Fibroblast of villous mesenchyme (primary cell): Measurements from ENCODE around the gene TAF8. TPM values are rescaled to one million over a fixed set of nuclear protein-coding genes. Genes with fewer than 3 reads are reported as not detected.

ENCODE experiments used
- DNase-seq: peaks from one replicate; pipeline ENCODE4 v3.0.0-alpha.2; 2010; ENCODE audit warnings: low read depth
- H3K4me3 ChIP-seq: 2 replicates; pipeline ENCODE4 v1.5.1; 2011; ENCODE audit warnings: low read depth, mild to moderate bottlenecking, low read length
- CTCF ChIP-seq: IDR thresholded peaks from 2 replicates; pipeline ENCODE4 v1.5.1; 2012; ENCODE audit warnings: low read depth, mild to moderate bottlenecking, low read length; ENCODE audit not compliant: insufficient read depth
- total RNA-seq: library from RNA; depleted of rRNA; stranded (reverse); fragments of >200 nt; gene quantifications from 2 replicates; pipeline ENCODE4 v1.2.3, GENCODE V29; 2012

Gene TAF8
- total RNA-seq, 1 donor, result 16.0 TPM

GRCh38 chr6:42090819-42091717 is 40.7 kb downstream of the TAF8 start:
- TF ChIP-seq CTCF, result no peak
- H3K4me3 ChIP-seq, result no peak overlapping the region
- no peak for DNase-seq

- H3K4me3 ChIP-seq, result no peak overlapping the region
- TF ChIP-seq CTCF, result no peak
- no peak for DNase-seq
Observed at GRCh38 chr6:42091718-42092023, 41.3 kb downstream of the TAF8 start.

GRCh38 chr6:42093582-42094329 is 43.4 kb downstream of the TAF8 start:
- H3K4me3 ChIP-seq, result no peak overlapping the region
- no peak for DNase-seq
- no peak for TF ChIP-seq CTCF

DNA sequence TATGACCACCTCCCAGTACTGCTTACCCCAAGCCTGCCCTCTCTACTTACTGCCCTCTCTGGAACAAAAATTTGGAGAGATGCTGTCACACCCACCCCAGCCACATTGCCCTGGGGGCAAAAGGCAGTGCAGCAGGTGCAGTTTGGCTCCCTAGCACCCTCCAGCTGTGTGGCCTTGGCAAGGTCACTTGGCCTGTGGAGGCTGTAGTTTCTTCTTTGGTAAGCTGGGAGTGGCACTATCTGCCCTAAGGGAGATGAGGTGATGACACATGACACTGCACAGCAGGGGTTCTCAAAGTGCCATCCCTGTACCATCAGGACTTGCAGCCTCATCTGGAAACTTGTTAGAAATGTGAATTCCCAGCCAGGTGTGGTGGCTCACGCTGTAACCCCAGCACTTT is 44.8 kb downstream of the TAF8 start:
- no peak overlapping the region for H3K4me3 ChIP-seq
- TF ChIP-seq CTCF, result no peak
- no peak for DNase-seq

GRCh38 chr6:42095776-42096541 is 45.6 kb downstream of the TAF8 start:
- TF ChIP-seq CTCF, result peak; percentile 10

GRCh38 chr6:42099340-42100028 is 49.2 kb downstream of the TAF8 start:
- peak; percentile 70 for DNase-seq
- TF ChIP-seq CTCF, result no peak
- no peak overlapping the region for H3K4me3 ChIP-seq

More at GRCh38 chr6:42095776-42096541, 45.6 kb downstream of the TAF8 start:
- H3K4me3 ChIP-seq, result no peak overlapping the region
- DNase-seq, result no peak
